ENCODE results near the gene GALNT9. TPM values are rescaled to one million over a fixed set of nuclear protein-coding genes. Genes with fewer than 3 reads are reported as not detected.

GALNT9 gene
- polyA plus RNA-seq, 1 of the 3 experiments (the other 2 are of a cell fraction): not detected

- H2AFZ ChIP-seq (ENCODE audit: low read depth): no peak overlapping the region
- H3K9me3 ChIP-seq: no peaks in the 10 kb centered on the region
- no peak overlapping the region for H3K27ac ChIP-seq (ENCODE audit: low read depth in 2 of 2, low read length in 1 of 2)
- peaks cover 84% of the 10 kb centered on the region for H3K27me3 ChIP-seq (ENCODE audit: insufficient read depth)
- H3K4me2 ChIP-seq: no peak overlapping the region
- ChIA-PET CTCF (no interaction called here), POLR2A (no interaction called here)
- H3F3A ChIP-seq (replicated peaks; ENCODE audit: insufficient read depth): no peaks in the 10 kb centered on the region
- H3K79me2 ChIP-seq (ENCODE audit: insufficient read depth): no peaks in the 10 kb centered on the region
- DNase-seq: no peak
- no peaks in the 10 kb centered on the region for H3K36me3 ChIP-seq (replicated peaks in 1 of 2; ENCODE audit: control insufficient read depth in 1 of 2, insufficient read depth in 2 of 2, low read length in 1 of 2)
- no peak overlapping the region for H3K4me3 ChIP-seq (ENCODE audit: low read depth in 2 of 2, low read length in 1 of 2)
- H3K9me2 ChIP-seq: no peaks in the 10 kb centered on the region
- 60% methylated on average over 26 of the region's 33 CpGs for WGBS (ENCODE audit: low lambda C conversion rate)
- H3K9ac ChIP-seq: no peak overlapping the region
- H4K20me1 ChIP-seq (ENCODE audit: insufficient read depth): no peaks in the 10 kb centered on the region
- no peak for TF ChIP-seq EZH2phosphoT487 (IDR thresholded peaks at IDR 0.05; ENCODE audit: borderline replicate concordance, low read depth)
- no peak for TF ChIP-seq MAX (IDR thresholded peaks at IDR 0.05; ENCODE audit: low read depth)
- TF ChIP-seq RXRA (IDR thresholded peaks at IDR 0.05; ENCODE audit: borderline replicate concordance, low read depth): no peak
- TF ChIP-seq PBX3 (IDR thresholded peaks at IDR 0.05): no peak
- TF ChIP-seq EP300 (IDR thresholded peaks at IDR 0.05; ENCODE audit: borderline replicate concordance in 1 of 2, low read depth in 1 of 2, low read length in 1 of 2): no peak
- no peak for TF ChIP-seq GATA2 (CRISPR knock-in tag; IDR thresholded peaks at IDR 0.05)
- no peak for TF ChIP-seq TEAD4 (IDR thresholded peaks at IDR 0.05; ENCODE audit: borderline replicate concordance, insufficient read depth)
- no peak for TF ChIP-seq USF2 (IDR thresholded peaks at IDR 0.05; ENCODE audit: borderline replicate concordance, low read depth, low read length)
- TF ChIP-seq NRF1 (IDR thresholded peaks at IDR 0.05; ENCODE audit: low read depth, low read length): no peak
- no peak for TF ChIP-seq ZBTB33 (IDR thresholded peaks at IDR 0.05; ENCODE audit: borderline replicate concordance, low read depth)
- TF ChIP-seq SIN3A (IDR thresholded peaks at IDR 0.05; ENCODE audit: borderline replicate concordance, low read depth, low read length): no peak
- TF ChIP-seq RFX5 (IDR thresholded peaks at IDR 0.05; ENCODE audit: low read length): no peak
- no peak for TF ChIP-seq FOXJ3 (CRISPR knock-in tag; IDR thresholded peaks at IDR 0.05)
- no peak for TF ChIP-seq IRF3 (IDR thresholded peaks at IDR 0.05; ENCODE audit: low read depth, low read length)
- no peak for TF ChIP-seq ELF1 (IDR thresholded peaks at IDR 0.05)
- no peak for TF ChIP-seq RCOR1 (IDR thresholded peaks at IDR 0.05; ENCODE audit: low read length)
- TF ChIP-seq USF1 (IDR thresholded peaks at IDR 0.05; ENCODE audit: borderline replicate concordance, low read depth): no peak
- no peak for TF ChIP-seq POLR2AphosphoS5 (IDR thresholded peaks at IDR 0.05; ENCODE audit: low read depth, low read length)
- H3K4me1 ChIP-seq (ENCODE audit: control insufficient read depth in 1 of 2, insufficient read depth in 2 of 2, low read depth in 1 of 2, low read length in 1 of 2): no peaks in the 10 kb centered on the region
Measured at GRCh38 chr12:132347176-132347855, 17.9 kb upstream of the GALNT9 start.

Measured in SK-N-SH (cell line).